Mucosa of rectum (tissue), 2 donors: ENCODE data around the gene SLC7A10.
A peak's percentile ranks its signal among the peaks of the same experiment; 100 is the strongest.

Experiments
- H3K27ac ChIP-seq, 2 donors: one replicate each; pipeline ENCODE4 v1.7.0; 2013; ENCODE audit warnings: inconsistent platforms in 2 of 2, low read depth in 2 of 2, low read length in 2 of 2
- H3K27me3 ChIP-seq, 2 donors: one replicate each; pipeline ENCODE4 v1.7.0; 2013; ENCODE audit warnings: low read length in 2 of 2; ENCODE audit not compliant: control insufficient read depth in 2 of 2, insufficient read depth in 2 of 2
- H3K36me3 ChIP-seq, 2 donors: one replicate each; pipeline ENCODE4 v1.7.0; 2013; ENCODE audit warnings: low read length in 2 of 2; ENCODE audit not compliant: control insufficient read depth in 2 of 2, insufficient read depth in 2 of 2
- H3K4me1 ChIP-seq, 2 donors: one replicate each; pipeline ENCODE4 v1.7.0; 2013; ENCODE audit warnings: low read length in 2 of 2, mild to moderate bottlenecking in 1 of 2; ENCODE audit not compliant: control insufficient read depth in 2 of 2, insufficient read depth in 2 of 2
- H3K4me3 ChIP-seq, 2 donors: one replicate each; pipeline ENCODE4 v1.7.0; 2013; ENCODE audit warnings: low read length in 2 of 2
- H3K9ac ChIP-seq, 2 donors: one replicate each; pipeline ENCODE4 v1.7.0; 2013; ENCODE audit warnings: low read length in 2 of 2, low read depth in 1 of 2, mild to moderate bottlenecking in 1 of 2
- H3K9me3 ChIP-seq, 2 donors: one replicate each; pipeline ENCODE4 v1.7.0; 2013; ENCODE audit warnings: low read length in 2 of 2; ENCODE audit not compliant: control insufficient read depth in 2 of 2
- donor health status: healthy.
- donor health status: Normal muscosa, but diverticular disease.

The SLC7A10 gene

DNA sequence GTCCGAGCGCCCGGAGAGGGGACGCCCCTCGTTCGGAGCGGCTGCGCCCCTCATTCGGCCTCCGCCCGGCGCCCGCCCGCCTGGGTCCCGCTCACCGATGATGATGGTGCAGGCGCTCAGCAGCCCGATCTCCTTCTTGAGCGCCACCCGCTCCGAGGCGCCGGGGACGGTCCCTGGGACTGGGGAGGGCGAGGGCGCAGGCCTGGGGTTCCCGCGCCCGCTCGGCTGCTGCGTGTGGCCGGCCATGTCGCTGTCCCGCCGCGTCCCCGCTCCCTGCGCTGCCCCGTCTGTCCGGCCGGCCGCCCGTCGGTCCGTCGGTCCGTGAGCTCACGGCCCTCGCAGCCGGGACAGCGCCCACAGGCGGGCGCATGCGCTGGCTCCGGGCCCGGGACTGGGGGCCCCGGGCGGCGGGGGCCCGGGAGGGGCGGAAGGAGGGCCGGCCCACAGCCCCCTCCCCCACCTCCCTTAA is at the start of gene SLC7A10:
Gene SLC7A10 (minus strand): TSS at position 393 of the 469 bp plus-strand sequence. CDS start 147 bp downstream, at position 246.
- peaks cover 37 to 39% of the 10 kb centered on the region in 2 donors for H3K27me3 ChIP-seq
- H3K9ac ChIP-seq, result no peak within 1 kb of the TSS
- no peak within 1 kb of the TSS for H3K4me3 ChIP-seq

DNA sequence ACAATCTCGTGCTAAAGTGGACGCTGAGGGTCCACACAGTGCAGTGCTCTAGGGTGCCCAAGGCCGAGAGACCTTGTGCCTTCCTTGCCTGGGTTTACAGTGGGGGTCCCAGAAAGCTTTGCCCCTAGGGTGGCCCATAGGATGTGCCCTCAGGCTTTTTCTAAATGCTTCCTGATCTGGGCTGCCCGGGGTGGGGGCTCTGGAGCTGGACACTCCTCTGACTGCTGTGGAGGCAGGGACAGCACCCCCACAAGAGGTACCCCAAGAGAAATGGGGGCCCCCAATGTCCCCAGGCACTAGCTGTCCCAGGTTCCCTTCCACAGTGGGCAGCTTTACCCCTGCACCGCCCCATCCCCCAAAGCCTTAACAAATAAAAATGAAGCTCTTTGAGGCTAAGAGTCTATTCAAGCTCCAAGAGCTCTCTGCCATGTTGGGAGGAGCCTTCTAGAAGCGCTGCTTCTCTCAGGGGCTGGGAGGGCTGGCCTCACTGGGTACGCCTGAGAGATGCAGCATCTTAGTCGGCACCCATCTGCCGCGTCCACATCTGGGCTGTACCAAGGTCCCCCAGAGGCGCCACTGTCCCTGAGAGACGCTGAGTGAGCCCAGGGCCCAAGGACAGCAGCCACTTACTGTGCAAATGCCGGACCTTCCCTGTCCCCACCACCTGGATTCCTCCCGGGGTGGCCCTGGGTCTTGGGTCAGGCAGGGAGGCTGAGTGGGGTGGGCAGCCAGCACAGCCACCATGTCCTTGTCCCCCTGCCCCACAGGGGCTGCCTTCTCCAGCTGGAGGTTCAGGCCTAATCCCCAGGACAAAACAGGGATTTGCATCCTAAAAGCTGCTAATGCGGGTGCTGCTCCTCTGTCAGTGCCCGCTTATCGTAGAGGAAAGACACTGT is 49.3 kb upstream of the SLC7A10 start:
- H3K27me3 ChIP-seq, result no peaks in the 10 kb centered on the region
- H3K4me3 ChIP-seq, result peak overlapping the region in 1 of 2 donors; percentile 35
- H3K9ac ChIP-seq, result peak overlapping the region; percentile 66 to 68
- peaks cover 29% of the 10 kb centered on the region in 2 donors for H3K4me1 ChIP-seq
- H3K36me3 ChIP-seq, result no peaks in the 10 kb centered on the region
- no peaks in the 10 kb centered on the region for H3K9me3 ChIP-seq
- peak overlapping the region; percentile 90 to 94 for H3K27ac ChIP-seq

More for the DNA sequence above, at the start of gene SLC7A10:
- H3K4me1 ChIP-seq, result peaks cover 0 to 2% of the 10 kb centered on the region in 2 donors
- no peaks in the 10 kb centered on the region for H3K36me3 ChIP-seq
- peaks cover 5 to 6% of the 10 kb centered on the region in 2 donors for H3K9me3 ChIP-seq
- no peak within 1 kb of the TSS for H3K27ac ChIP-seq

DNA sequence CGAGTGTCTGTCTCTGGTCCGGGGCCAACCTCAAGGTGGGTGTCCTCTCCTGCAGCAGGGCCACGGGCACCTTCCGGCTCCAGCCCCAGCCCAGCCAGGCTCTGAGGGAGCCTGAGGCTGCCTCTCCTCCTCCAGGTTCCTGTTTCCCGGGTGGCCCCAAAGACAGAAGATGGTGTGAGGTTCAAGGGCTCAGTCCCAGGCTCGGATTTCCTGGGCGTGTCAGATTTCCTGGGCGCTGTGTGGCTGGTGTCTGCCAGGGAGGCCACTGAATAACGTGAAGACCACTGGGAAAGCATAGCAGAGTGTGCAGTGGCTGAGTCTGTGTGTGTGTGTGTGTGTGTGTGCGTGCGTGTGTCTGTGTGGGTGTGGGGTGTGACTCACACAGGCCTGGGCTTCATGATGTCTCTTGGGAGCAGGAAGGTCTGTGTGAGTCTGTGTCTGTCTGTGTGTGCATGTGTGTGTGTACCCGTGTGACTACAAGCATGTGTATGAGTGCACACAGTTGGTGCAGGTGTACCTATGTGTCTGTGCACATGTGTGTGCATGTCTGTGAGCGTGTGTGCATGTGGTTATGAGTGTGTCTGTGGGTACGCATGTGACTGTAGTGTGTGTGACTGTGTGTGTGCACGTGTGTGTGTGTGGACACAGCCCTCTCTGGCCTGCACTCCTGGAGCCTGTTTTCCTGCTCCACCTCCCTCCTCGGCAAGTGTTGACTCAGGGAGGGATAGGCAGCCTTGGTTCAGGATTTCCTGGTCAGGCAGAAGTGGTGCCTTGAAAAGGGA is 48.4 kb upstream of the SLC7A10 start:
- no peaks in the 10 kb centered on the region for H3K9me3 ChIP-seq
- H3K36me3 ChIP-seq, result no peaks in the 10 kb centered on the region
- H3K4me3 ChIP-seq, result peak overlapping the region in 1 of 2 donors; percentile 35
- peak overlapping the region; percentile 66 to 68 for H3K9ac ChIP-seq
- H3K27ac ChIP-seq, result peak overlapping the region; percentile 90 to 94
- no peaks in the 10 kb centered on the region for H3K27me3 ChIP-seq
- H3K4me1 ChIP-seq, result peaks cover 29% of the 10 kb centered on the region in 2 donors

DNA sequence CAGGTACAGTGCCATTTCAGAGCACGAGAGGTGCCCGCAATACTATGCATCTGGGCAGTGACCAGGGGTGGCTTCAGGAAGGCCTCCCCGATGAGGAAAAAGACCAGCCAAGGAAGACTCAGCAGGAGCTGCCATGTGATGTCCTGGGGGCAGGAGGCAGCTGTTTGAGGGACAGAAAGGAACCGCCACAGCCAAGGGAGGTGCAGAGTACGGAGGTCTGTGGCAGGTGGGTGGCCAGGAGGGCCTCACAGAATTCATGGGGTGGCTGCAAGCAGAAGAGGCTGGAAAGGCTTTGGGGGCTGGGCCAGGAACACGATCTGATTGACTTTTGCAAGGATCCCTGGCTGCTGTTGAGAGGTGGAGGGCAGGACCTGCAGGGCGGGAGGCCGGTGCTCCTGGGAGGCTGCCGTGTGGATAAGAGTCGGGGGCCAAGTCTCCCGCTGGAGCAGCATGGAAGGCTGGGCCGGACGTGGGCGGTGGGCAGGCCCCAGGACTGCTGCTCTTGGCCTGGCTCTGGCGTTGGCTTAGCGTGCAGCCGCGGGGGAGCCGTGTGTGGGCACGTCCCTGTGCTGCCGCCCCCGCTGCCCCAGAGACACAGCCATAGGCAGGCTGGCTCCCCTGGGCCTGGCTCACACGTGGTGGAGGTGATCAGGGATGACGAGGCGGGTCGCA is 47.6 kb upstream of the SLC7A10 start:
- Histone ChIP-seq H3K4me3 (no peak overlapping the region), H3K36me3 (no peaks in the 10 kb centered on the region), H3K27me3 (no peaks in the 10 kb centered on the region), H3K27ac (peak overlapping the region; percentile 90 to 94), H3K4me1 (peaks cover 29% of the 10 kb centered on the region in 2 donors), H3K9ac (peak overlapping the region in 1 of 2 donors; percentile 6), H3K9me3 (no peaks in the 10 kb centered on the region)

DNA sequence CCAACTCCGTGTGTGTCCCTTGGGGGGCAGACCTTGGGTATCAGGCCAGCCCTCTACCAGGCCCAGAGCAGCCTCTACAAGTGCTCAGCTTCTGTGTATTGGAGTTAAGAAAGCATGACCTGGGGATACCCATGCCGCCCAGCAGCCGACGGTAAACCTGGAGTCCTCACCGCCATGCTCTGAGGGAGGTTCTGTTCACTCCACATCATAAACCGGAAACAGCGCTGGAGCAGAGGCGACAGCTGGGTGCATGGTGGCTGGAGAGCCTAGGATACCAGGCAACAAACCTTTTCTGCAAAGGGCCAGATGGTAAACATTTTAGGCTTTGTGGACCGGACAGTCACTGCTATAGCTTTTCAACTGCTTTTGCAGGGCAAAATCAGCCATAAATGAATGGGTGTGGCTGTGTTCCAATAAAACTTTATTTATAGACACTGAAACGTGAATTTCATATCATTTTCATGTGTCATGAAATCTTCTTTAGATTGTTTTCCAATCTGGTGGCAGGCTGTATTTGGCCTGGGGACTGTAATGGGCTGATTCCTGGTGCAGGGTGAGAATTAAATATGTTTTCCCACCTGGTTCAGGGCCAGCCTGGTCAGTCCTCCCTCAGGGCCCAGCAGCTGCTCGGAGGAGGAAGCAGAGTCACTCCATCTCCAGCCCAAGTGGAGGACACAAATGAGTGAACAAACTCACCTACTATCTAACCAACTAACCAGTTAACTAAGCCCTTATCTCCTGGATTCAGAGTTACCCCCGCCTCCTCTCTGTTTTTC is 45.8 kb upstream of the SLC7A10 start:
- no peak overlapping the region for H3K9ac ChIP-seq
- H3K9me3 ChIP-seq, result no peaks in the 10 kb centered on the region
- no peak overlapping the region for H3K4me3 ChIP-seq
- H3K27ac ChIP-seq, result no peak overlapping the region
- H3K4me1 ChIP-seq, result peaks cover 28 to 29% of the 10 kb centered on the region in 2 donors
- no peaks in the 10 kb centered on the region for H3K27me3 ChIP-seq
- H3K36me3 ChIP-seq, result no peaks in the 10 kb centered on the region

DNA sequence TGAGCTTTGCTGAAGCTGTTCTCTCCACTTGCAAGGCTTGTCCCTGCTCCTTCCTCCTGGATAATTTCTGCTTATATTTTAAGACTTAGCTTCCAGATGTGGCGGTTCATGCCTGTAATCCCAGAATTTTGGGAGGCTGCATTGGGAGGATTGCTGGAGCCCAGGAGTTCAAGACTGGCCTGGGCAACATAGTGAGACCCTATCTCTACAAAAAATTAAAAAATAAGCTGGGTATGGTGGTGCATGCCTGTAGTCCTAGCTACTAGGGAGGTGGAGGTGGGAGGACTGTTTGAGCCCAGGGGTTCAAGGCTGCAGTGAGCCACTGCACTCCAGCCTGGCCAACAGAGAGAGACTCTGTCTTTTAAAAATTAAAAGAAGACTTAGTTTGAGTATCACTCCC is 45.1 kb upstream of the SLC7A10 start:
- H3K27me3 ChIP-seq, result no peaks in the 10 kb centered on the region
- H3K9ac ChIP-seq, result no peak overlapping the region
- no peaks in the 10 kb centered on the region for H3K36me3 ChIP-seq
- no peak overlapping the region for H3K4me3 ChIP-seq
- H3K9me3 ChIP-seq, result no peaks in the 10 kb centered on the region
- H3K27ac ChIP-seq, result no peak overlapping the region
- peaks cover 22 to 23% of the 10 kb centered on the region in 2 donors for H3K4me1 ChIP-seq

DNA sequence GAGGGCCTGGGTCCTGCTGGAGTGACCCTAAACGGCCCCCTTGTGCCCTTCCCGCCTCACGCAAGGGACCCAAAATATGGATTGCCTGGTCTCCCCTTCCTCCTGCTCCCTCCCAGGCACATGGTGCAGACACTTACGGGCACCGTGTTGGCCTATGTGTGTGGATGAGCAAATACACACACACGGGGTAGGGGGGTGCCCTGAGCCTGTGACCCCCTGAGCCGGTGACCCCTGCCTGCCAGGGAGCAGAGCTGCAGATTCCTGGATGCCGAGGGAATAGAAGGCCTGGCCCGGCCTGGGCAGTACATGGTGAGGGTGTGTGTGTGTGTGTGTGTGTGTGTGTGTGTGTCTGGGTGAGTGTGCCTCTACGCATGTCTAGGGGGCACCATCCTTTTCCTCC is 43.4 kb upstream of the SLC7A10 start:
- H3K9ac ChIP-seq, result no peak overlapping the region
- no peaks in the 10 kb centered on the region for H3K36me3 ChIP-seq
- H3K4me1 ChIP-seq, result peaks cover 6 to 7% of the 10 kb centered on the region in 2 donors
- H3K4me3 ChIP-seq, result no peak overlapping the region
- no peaks in the 10 kb centered on the region for H3K27me3 ChIP-seq
- no peak overlapping the region for H3K27ac ChIP-seq
- no peaks in the 10 kb centered on the region for H3K9me3 ChIP-seq

DNA sequence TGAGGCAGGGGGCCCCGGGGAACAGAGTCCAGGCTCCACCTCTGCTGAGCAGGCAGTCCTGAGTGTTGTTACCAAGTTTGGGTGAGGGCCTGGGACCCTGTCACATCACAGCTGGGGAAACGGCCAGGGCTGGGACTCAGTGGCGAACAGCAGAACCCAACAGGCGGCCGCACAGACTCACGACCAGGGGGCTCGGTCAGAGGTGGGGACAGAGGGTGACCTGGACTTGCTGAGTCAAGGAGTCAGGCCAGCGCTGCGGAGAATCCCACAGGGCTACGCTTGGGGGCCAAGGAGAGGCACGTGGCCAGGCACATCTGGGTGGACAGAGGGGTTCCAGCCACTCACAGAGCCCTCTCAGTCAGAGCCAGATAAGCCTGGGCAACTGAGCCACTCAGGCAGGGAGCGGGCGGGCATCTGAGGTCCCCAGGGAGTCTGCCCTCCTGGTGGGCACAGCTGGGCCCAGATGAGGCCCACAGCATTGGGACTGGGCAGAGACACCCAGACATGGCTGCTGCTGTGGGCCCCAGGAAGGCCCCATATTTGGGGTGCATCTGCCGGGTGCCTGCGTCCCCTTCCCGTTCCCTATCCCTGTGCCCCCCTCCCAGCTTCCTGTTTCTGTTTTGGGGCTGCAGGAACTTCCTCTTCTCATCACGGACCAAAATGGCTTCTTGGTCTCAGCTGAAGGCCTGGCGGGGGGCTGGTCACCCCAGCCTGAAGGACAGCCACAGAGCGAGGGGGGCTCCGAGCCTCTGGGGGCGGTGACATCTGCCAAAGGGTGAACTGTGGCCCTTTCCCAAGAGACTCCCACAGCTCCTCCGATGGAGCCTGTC is 42.7 kb upstream of the SLC7A10 start:
- H3K9ac ChIP-seq, result no peak overlapping the region
- H3K4me3 ChIP-seq, result no peak overlapping the region
- peak overlapping the region; percentile 27 to 52 for H3K27ac ChIP-seq
- H3K27me3 ChIP-seq, result no peaks in the 10 kb centered on the region
- H3K36me3 ChIP-seq, result no peaks in the 10 kb centered on the region
- H3K9me3 ChIP-seq, result no peaks in the 10 kb centered on the region
- peaks cover under 1% of the 10 kb centered on the region in 2 donors for H3K4me1 ChIP-seq

DNA sequence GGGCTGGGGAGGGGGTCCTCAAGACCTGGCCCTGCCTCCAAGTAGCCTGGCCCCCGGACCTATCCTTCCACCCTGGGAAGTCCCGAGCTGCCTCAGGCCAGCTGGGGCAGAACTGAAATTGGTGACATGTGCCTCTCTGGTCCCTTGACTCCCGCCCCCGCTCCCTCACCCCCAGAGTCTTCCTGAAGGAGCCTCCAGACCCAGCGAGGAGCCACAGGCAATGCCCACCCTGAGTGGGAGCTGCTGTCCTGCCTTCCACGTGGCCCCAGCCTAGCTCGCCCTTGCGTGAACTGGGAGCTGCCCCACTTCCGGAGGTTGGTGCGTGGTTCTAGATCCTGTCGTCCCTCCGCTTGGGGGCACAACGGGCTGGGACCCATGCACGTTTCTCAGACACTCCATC is 42.1 kb upstream of the SLC7A10 start:
- Histone ChIP-seq H3K27me3 (no peaks in the 10 kb centered on the region), H3K9ac (no peak overlapping the region), H3K36me3 (no peaks in the 10 kb centered on the region), H3K4me3 (no peak overlapping the region), H3K4me1 (no peaks in the 10 kb centered on the region), H3K9me3 (no peaks in the 10 kb centered on the region), H3K27ac (peak overlapping the region; percentile 27 to 52)
